Upper lobe of right lung (tissue), 1 donor: ENCODE measurements around the gene CADM1. TPM values are rescaled to one million over a fixed set of nuclear protein-coding genes. Genes with fewer than 3 reads are reported as not detected.

ENCODE experiments used
- ATAC-seq: fragments of 200-7000 bp; cut with Tn5 transposase; one replicate; pipeline ENCODE4 v1.9.1; 2020; ENCODE audit warnings: mild to moderate bottlenecking, moderate library complexity
- DNase-seq: peaks from one replicate; pipeline ENCODE4 v3.0.0-alpha.2; 2020
- H3K27ac ChIP-seq: fragments of 200-600 bp; one replicate; pipeline ENCODE4 v1.8.0; 2022
- H3K27me3 ChIP-seq: fragments of 200-600 bp; one replicate; pipeline ENCODE4 v1.8.0; 2022; ENCODE audit warnings: mild to moderate bottlenecking
- H3K36me3 ChIP-seq: fragments of 200-600 bp; one replicate; pipeline ENCODE4 v1.8.0; 2022
- H3K4me1 ChIP-seq: fragments of 200-600 bp; one replicate; pipeline ENCODE4 v1.8.0; 2022
- H3K4me3 ChIP-seq: fragments of 200-600 bp; one replicate; pipeline ENCODE4 v1.8.0; 2022; ENCODE audit warnings: mild to moderate bottlenecking
- H3K9me3 ChIP-seq: fragments of 200-600 bp; one replicate; pipeline ENCODE4 v1.8.0; 2022
- intact Hi-C: fragments of 100-400 bp; cut with DNase I; formaldehyde crosslinking; loops from one replicate; pipeline ENCODE4 v1.11.0; 2022
- total RNA-seq: library from RNA; stranded (reverse); fragmentation: NEBNext Ultra II Directional; extraction: Animal tissue kit (Norgen Biotek cat#: 25700); gene quantifications from one replicate; pipeline ENCODE4 v1.2.1, GENCODE V29; 2021
- TF ChIP-seq, protein P1 (sequence below): fragments of 200-600 bp; IDR thresholded peaks from one replicate; pipeline ENCODE4 v1.8.0; 2022; ENCODE audit warnings: antibody characterized with exemption
- donor health status: DM: no; HTN: yes; CAD: no; lungs with severe emphysema.

Gene CADM1
- total RNA-seq, 1 donor from 2014 or later = 222 TPM

DNA sequence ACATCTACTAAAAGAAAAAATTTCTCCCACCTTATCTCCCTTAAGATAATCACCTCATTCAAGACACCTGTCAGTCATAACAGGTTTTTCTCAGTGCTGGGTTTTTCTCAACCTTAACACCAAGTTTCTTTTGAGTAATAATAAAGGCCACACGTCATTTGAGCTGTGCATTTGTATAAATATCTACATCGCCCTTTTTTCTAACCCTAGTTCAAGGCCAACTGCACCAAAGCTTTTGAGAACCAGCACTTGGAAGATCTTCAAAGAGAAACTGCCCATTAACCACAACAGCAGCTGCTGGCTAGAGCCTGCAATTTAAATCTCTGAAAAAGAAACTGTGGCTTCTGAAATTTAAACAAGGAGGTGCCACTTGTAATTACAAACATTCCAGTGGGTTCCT, 6.9 kb downstream of the CADM1 start:
- Histone ChIP-seq H3K4me1 (peaks cover 30% of the 10 kb centered on the region), H3K36me3 (no peaks in the 10 kb centered on the region), H3K27ac (no peak overlapping the region), H3K9me3 (no peaks in the 10 kb centered on the region), H3K4me3 (no peak overlapping the region), H3K27me3 (peaks cover 5% of the 10 kb centered on the region)
- DNase-seq (no peak), ATAC-seq (no peak)
- intact Hi-C loops = no loop called here
- TF ChIP-seq, protein P1, sequence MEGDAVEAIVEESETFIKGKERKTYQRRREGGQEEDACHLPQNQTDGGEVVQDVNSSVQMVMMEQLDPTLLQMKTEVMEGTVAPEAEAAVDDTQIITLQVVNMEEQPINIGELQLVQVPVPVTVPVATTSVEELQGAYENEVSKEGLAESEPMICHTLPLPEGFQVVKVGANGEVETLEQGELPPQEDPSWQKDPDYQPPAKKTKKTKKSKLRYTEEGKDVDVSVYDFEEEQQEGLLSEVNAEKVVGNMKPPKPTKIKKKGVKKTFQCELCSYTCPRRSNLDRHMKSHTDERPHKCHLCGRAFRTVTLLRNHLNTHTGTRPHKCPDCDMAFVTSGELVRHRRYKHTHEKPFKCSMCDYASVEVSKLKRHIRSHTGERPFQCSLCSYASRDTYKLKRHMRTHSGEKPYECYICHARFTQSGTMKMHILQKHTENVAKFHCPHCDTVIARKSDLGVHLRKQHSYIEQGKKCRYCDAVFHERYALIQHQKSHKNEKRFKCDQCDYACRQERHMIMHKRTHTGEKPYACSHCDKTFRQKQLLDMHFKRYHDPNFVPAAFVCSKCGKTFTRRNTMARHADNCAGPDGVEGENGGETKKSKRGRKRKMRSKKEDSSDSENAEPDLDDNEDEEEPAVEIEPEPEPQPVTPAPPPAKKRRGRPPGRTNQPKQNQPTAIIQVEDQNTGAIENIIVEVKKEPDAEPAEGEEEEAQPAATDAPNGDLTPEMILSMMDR = no peak

DNA sequence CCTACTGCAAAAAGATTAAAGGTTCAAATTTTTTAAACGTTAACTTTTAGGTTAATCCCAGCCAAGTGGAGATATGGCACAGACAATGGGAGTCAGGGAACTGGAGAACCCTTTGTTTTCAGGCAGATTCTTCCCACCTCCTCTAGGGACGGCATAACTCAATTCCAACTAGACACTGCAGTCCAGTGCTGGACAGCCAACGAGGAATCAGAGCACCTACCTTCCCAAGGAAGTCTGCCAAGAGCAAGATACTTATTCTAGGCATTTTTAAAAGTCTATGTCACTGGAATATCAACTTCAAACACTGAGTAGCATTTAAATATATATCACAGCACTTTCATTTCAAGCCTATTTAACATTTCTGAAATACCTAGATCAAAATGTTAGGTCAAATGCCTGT, 7.3 kb downstream of the CADM1 start:
- no peak overlapping the region for H3K4me3 ChIP-seq
- H3K27me3 ChIP-seq = peaks cover 4% of the 10 kb centered on the region
- DNase-seq = no peak
- no peak for ATAC-seq
- H3K36me3 ChIP-seq = no peaks in the 10 kb centered on the region
- no peak overlapping the region for H3K27ac ChIP-seq
- TF ChIP-seq, protein P1 = no peak
- intact Hi-C loops = no loop called here
- no peaks in the 10 kb centered on the region for H3K9me3 ChIP-seq
- peaks cover 30% of the 10 kb centered on the region for H3K4me1 ChIP-seq

GRCh38 chr11:115493905-115494304, 10.3 kb downstream of the CADM1 start:
- H3K27me3 ChIP-seq = no peaks in the 10 kb centered on the region
- intact Hi-C loops = no loop called here
- TF ChIP-seq, protein P1 = no peak
- no peak overlapping the region for H3K27ac ChIP-seq
- ATAC-seq = no peak
- H3K9me3 ChIP-seq = no peaks in the 10 kb centered on the region
- H3K4me3 ChIP-seq = no peak overlapping the region
- DNase-seq = no peak
- H3K36me3 ChIP-seq = no peaks in the 10 kb centered on the region
- H3K4me1 ChIP-seq = peaks cover 24% of the 10 kb centered on the region

GRCh38 chr11:115493488-115493887, 10.7 kb downstream of the CADM1 start:
- Histone ChIP-seq H3K4me3 (no peak overlapping the region), H3K27me3 (no peaks in the 10 kb centered on the region), H3K9me3 (no peaks in the 10 kb centered on the region), H3K36me3 (no peaks in the 10 kb centered on the region), H3K27ac (no peak overlapping the region), H3K4me1 (peaks cover 24% of the 10 kb centered on the region)
- intact Hi-C loops = no loop called here
- TF ChIP-seq, protein P1 = no peak
- ATAC-seq (peak; percentile 67), DNase-seq (no peak)

- ATAC-seq (no peak), DNase-seq (no peak)
- Histone ChIP-seq H3K27me3 (no peaks in the 10 kb centered on the region), H3K4me3 (no peak overlapping the region), H3K36me3 (no peaks in the 10 kb centered on the region), H3K4me1 (peaks cover 2% of the 10 kb centered on the region), H3K27ac (no peak overlapping the region), H3K9me3 (no peaks in the 10 kb centered on the region)
- intact Hi-C loops = no loop called here
- TF ChIP-seq, protein P1 = no peak
Measured at GRCh38 chr11:115489466-115489865, 14.7 kb downstream of the CADM1 start.

- DNase-seq (no peak), ATAC-seq (peak; percentile 88)
- Histone ChIP-seq H3K4me1 (no peaks in the 10 kb centered on the region), H3K36me3 (no peaks in the 10 kb centered on the region), H3K27ac (no peak overlapping the region), H3K27me3 (no peaks in the 10 kb centered on the region), H3K4me3 (no peak overlapping the region), H3K9me3 (no peaks in the 10 kb centered on the region)
- TF ChIP-seq, protein P1 = no peak
- intact Hi-C loops = no loop called here
Measured at GRCh38 chr11:115488945-115489344, 15.3 kb downstream of the CADM1 start.
